ENCODE data around the gene ZNF567. TPM values are rescaled to one million over a fixed set of nuclear protein-coding genes. Genes with fewer than 3 reads are reported as not detected.
A peak's percentile ranks its signal among the peaks of the same experiment; 100 is the strongest.

ZNF567 gene
- polyA plus RNA-seq, 2 of the 4 experiments (the other 2 are of a cell fraction) = 7.9 to 19.0 TPM

GRCh38 chr19:36687214-36688056 is at the start of gene ZNF567 (continued):
- TF ChIP-seq RNF2 (IDR thresholded peaks at IDR 0.05; ENCODE audit: borderline replicate concordance, low read depth) = no peak
- TF ChIP-seq FOSL2 (IDR thresholded peaks at IDR 0.05) = no peak
- TF ChIP-seq FOSL2 (CRISPR knock-in tag; IDR thresholded peaks at IDR 0.05) = no peak
- TF ChIP-seq CBX2 (IDR thresholded peaks at IDR 0.05; ENCODE audit: borderline replicate concordance, low read depth) = no peak
- peak in 1 of 2 experiments; percentile 14; a peak in 1 of 5 replicates for TF ChIP-seq EP300 (IDR thresholded peaks at IDR 0.05)
- peak; percentile 94 for TF ChIP-seq BCL3 (IDR thresholded peaks at IDR 0.05)
- TF ChIP-seq RCOR1 (IDR thresholded peaks at IDR 0.05; ENCODE audit: low read depth, low read length) = no peak
- no peak for TF ChIP-seq ZNF302 (CRISPR knock-in tag; IDR thresholded peaks at IDR 0.05)
- TF ChIP-seq CBX8 (IDR thresholded peaks at IDR 0.05) = no peak
- TF ChIP-seq KDM1A (IDR thresholded peaks at IDR 0.05; ENCODE audit: low read depth) = no peak
- no peak for TF ChIP-seq NFE2L2 (conservative IDR thresholded peaks at IDR 0.05; ENCODE audit: low read length)
- 0 out of 2 replicates have a peak, but pooled peaks have one; percentile 34 for TF ChIP-seq HOXB5 (CRISPR knock-in tag; IDR thresholded peaks at IDR 0.05)
- TF ChIP-seq ZFP36 (IDR thresholded peaks at IDR 0.05; ENCODE audit: borderline replicate concordance, partially characterized antibody) = no peak
- no peak for TF ChIP-seq MAFK (IDR thresholded peaks at IDR 0.05; ENCODE audit: partially characterized antibody)
- TF ChIP-seq, protein P1, sequence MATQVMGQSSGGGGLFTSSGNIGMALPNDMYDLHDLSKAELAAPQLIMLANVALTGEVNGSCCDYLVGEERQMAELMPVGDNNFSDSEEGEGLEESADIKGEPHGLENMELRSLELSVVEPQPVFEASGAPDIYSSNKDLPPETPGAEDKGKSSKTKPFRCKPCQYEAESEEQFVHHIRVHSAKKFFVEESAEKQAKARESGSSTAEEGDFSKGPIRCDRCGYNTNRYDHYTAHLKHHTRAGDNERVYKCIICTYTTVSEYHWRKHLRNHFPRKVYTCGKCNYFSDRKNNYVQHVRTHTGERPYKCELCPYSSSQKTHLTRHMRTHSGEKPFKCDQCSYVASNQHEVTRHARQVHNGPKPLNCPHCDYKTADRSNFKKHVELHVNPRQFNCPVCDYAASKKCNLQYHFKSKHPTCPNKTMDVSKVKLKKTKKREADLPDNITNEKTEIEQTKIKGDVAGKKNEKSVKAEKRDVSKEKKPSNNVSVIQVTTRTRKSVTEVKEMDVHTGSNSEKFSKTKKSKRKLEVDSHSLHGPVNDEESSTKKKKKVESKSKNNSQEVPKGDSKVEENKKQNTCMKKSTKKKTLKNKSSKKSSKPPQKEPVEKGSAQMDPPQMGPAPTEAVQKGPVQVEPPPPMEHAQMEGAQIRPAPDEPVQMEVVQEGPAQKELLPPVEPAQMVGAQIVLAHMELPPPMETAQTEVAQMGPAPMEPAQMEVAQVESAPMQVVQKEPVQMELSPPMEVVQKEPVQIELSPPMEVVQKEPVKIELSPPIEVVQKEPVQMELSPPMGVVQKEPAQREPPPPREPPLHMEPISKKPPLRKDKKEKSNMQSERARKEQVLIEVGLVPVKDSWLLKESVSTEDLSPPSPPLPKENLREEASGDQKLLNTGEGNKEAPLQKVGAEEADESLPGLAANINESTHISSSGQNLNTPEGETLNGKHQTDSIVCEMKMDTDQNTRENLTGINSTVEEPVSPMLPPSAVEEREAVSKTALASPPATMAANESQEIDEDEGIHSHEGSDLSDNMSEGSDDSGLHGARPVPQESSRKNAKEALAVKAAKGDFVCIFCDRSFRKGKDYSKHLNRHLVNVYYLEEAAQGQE (IDR thresholded peaks at IDR 0.05) = no peak
- 0 out of 2 replicates have a peak, but pooled peaks have one; percentile 2 for TF ChIP-seq USF2 (IDR thresholded peaks at IDR 0.05)
- TF ChIP-seq TFCP2L1 (CRISPR knock-in tag; IDR thresholded peaks at IDR 0.05) = 0 out of 2 replicates have a peak, but pooled peaks have one; percentile 47
- no peak for TF ChIP-seq ZSCAN20 (CRISPR knock-in tag; IDR thresholded peaks at IDR 0.05)
- no peak for TF ChIP-seq HOXA7 (CRISPR knock-in tag; IDR thresholded peaks at IDR 0.05)
- no peak for TF ChIP-seq NPAS2 (CRISPR knock-in tag; IDR thresholded peaks at IDR 0.05; ENCODE audit: borderline replicate concordance)
- no peak for TF ChIP-seq EHMT2 (IDR thresholded peaks at IDR 0.05; ENCODE audit: low read depth)
- TF ChIP-seq KDM5A (IDR thresholded peaks at IDR 0.05) = 0 out of 2 replicates have a peak, but pooled peaks have one; percentile 41
- TF ChIP-seq RARB (CRISPR knock-in tag; IDR thresholded peaks at IDR 0.05) = no peak
- TF ChIP-seq RAD21 (conservative IDR thresholded peaks at IDR 0.05 in 1 of 2, IDR thresholded peaks at IDR 0.05 in 1 of 2) = no peak; a peak in 1 of 5 replicates
- TF ChIP-seq JUNB (IDR thresholded peaks at IDR 0.05) = no peak
- no peak for TF ChIP-seq FOXS1 (CRISPR knock-in tag; IDR thresholded peaks at IDR 0.05)

Data from A549 (cell line).